Globus pallidus (tissue), 1 donor: ENCODE results near the gene CCDC12.

Experiments
- DNase-seq: peaks from one replicate; pipeline ENCODE4 v3.0.0-alpha.2; 2015; ENCODE audit warnings: low spot score

CCDC12 gene

DNA sequence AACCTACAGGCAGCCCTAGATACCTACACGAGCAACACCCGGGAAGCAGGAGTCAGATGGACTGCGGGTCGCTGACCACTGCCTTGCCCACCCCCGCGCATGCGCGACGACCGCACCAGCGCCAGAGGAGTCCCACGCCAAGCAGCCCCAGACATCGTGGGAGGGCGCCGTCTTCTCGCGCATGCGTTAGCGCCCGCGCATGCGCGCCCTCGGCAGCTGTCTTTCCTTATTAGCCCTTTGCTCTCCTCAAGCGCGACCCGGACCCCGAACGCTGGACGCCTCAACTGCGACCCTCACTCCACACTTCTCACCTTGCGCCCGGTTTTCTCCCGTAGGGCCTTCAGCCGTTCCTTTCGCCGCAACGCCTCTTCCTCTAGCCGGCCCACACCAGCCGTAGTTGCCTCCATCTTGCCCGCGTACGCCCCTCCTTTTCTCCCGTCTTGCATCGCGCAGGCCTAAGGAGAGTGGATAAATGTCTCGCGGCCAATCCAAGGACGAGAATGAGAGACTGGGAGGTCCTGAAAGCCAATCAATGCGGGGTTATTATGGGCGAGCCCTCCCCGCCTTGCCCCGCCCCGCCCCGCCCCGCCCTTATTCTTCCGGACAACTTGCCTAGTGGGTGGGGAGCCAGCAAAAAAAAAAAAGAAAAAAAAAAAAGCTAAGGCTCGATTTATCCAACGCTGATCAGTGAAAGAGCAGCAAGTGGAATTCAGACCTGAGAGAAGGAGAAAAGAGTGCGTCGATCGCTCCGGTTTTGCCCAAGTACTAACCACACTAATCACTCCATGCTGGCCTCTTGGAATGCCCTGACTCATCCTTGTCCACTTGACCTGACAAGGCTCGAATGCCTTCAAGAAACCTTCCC, at the start of gene CCDC12:
Gene CCDC12 (minus strand): TSS at position 420 of the 865 bp plus-strand sequence. CDS start 13 bp downstream, at position 407.
- DNase-seq, result peak; percentile 98

DNA sequence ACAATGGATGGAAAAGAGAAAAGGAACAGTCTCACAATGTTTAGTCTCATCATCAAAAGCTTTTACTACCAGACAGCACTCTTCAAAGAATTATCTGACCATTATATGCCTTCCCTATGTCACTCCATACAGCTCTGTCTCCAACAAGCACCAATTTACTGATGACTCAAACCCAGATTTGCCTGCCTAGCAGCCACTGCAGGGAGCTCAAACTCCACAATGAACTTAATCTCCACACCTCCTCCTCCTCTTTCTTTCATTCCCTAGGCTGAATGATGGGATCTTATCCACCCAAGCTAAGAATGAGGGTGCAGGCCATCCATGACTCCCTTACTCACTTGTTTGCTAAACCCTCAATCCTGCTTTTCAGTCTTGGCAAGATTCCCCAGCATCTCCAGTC, 48.4 kb upstream of the CCDC12 start:
- DNase-seq, result no peak

DNA sequence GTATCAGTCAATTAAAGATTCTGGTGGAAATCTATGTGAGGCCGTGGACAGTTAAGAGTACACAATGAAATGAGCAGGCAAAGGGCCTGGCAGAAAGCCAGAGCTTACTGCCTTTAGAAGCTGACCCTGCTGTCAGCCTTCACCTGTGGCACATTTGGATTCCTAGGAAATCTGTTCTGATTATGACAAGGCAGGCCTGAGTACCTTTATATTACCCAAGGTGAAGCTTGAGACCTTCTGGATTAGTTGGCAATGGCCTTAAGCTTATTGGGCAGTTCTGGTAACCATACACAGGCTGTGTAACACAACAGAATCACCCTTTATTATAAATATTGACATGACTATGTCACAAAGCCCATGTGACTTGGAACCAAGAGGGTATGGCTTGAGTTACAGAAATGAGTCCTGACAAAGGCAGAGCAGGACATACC, 46.1 kb upstream of the CCDC12 start:
- no peak for DNase-seq

DNA sequence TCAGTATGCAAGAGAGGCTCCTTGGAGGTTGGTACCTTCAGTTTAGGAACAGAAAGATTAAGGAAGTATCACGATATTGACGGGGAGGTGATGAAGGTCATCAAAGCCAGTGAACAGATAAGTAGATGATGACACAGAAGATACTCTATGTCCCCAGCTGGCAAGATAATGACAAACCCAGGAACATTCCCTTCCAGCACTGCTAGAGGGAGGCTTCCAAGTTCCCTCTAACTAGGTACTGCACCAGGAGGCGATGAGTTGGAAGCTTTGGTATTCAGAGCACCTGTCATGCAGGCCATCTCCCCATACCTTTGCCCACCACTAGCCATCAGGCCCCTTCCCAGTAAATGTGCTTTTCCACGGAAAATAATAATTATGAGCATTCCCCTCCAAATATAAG, 43.8 kb upstream of the CCDC12 start:
- DNase-seq, result no peak

DNA sequence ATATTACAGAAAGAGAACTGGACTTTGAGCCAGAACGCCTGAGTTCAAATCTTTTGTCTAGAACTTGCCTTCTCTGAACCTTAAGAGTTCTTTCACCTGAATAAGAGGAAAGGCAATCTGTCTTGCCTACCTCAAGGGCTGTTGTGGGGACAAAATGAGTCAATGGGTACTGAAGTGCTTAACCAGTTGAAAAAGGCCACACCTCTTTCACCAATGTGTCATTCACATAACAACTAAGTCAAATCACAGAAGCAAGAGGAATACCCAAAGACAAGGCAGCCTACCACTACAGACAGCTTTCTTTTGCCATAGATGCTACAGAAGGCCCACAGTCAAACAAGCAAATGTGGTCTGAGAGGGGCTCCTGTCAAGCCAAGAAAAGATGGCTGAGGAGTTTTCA, 42.7 kb upstream of the CCDC12 start:
- no peak for DNase-seq

DNA sequence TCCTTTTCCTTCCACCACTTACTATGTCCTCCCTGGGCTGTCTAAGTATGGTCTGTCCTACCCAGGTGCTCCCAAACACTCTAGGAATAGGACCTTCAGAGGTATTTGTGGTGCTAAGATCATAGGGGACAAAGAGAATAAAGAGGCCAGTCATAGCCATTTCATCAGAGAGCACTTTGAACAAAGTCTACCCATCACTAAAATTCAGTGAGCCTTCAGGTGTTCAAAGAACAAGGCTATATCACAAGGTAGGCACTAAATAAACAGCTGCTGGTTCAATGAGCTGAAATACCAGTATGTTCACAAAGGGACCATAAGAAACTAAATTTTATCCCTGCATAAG, 41.7 kb upstream of the CCDC12 start:
- DNase-seq, result no peak

DNA sequence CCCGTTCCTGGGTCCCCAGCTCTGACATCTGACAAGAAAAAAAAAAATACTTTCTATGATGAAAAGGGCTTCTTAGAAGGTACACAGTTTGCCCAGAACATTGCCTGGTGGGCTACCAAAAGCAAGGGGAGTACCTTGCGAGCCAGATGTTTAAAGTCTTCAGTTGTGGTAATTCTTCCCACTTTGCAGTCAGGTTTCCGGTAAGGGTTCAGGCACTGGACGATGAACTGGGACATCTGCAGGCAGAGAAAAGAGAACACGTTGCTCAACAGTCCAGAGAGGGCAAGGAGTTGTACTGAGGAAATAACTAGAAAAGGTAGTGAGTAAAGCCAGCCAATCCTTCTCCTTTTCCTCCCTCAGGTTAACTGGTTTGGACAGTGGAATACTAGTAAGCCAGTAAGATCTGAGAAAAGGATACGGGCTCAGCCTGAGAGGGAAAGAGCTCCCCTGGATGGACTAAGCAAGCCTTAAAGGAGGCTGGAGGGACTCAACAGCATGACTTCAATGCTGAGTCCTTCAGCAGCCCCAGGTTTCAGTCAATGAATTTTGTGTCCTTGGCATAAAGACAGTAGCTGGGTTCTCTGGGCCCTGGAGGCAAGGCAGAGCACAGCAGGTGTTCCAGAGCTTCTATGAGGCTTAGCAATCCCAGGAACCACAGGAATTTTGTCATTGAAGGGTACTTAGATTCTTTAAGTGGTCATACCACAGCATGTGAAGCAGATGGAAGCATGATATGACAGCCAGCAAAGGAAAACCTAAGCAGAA, 41.1 kb upstream of the CCDC12 start:
- DNase-seq, result no peak

DNA sequence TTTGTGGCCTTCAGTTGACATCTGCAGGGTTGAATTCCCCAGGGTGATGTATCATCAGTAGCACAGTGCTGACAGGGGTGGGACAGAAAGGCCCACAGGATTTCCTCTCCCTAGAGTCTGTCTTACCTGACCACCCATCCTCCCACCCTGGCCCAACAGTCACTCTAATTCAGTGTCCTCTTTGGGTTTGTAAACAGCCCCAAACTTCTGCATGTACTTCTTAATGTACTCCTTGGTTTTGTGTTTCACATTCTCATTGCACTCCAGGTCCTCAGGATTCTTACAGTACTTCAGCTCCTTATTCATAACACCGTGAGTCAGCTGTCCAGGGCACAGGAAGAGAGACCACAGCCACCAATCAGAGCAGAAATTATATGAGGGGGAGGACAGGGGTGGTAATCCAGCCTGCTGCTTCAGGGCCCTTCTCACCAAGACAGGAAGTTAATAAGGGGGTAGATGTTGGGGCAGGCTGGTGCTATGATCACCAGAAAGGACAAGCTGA, 40.4 kb upstream of the CCDC12 start:
- DNase-seq, result no peak

DNA sequence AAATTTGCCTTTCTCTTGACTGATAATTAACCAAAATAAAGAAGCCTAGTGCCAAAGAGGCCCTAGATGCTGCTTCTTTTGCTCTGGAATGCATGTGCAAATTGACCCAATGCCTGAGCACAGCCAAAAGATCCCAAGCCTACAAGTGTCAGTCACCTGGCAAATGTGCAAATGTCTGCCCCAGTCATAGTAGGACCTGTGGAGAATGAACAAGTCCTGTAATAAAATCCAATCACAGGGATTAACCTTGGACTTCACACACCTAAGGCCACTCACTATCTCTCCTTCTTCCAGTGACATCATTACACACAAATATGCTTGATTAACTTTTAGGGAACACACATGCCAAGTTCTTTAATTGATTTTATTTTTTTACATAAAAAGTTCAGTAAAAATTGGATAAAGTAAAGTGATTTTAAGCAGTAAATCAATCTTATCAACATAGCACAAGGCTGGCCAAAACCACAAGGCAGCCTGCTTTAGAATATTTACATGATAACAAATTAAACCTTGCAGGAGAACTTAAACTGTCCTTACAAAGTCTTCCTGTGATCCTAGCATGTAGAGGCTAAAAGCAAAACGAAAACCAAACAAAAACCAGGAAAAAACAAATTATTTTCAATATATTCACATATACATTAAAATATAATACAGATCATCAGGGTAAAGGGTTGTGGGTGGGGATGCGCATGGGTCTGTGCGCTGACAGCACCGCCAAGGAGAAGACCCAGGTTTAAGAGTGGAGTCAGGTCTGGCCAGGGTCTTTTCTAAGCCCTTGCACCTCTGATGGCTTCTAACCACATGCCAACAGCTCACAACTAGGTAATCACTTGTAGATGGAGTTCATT, 39.8 kb upstream of the CCDC12 start:
- no peak for DNase-seq

DNA sequence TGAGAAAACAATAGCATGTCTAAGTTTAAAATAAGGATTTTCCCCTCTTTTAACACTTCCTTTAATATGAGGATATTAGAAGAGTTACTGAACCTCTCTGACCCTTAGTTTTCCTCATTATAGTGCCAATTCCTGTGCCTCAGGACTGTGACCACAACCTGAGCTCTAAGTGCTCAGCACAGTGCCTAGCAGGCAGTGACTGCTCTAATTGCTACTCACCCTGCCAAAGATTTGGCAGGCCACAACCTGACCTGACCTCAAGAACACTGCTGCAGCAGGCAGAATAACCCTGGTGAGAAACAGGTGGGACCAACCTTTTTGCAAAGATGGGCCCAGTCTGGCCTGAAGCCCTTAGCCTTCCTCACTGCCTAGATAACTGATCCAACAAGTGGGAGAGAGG, 38.6 kb upstream of the CCDC12 start:
- DNase-seq, result no peak

DNA sequence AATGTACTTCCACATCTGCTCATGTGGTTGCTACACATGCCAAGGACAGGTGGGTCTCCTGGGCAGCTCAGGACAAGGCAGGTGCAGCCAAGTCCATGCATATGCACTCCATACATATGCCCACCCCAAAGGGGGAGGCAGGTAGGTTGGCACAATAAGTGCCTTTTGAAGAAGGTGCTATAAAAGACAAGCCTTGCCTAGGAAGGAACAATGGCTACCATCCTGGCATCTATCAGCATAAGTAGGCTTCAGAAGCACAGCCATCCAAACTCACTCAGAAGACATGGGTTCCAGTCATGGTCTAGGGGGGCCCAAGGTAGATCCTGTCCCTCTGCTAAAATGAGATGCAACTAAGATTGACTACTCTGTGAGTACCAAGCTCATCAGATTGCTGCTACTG, 37.5 kb upstream of the CCDC12 start:
- DNase-seq, result no peak

DNA sequence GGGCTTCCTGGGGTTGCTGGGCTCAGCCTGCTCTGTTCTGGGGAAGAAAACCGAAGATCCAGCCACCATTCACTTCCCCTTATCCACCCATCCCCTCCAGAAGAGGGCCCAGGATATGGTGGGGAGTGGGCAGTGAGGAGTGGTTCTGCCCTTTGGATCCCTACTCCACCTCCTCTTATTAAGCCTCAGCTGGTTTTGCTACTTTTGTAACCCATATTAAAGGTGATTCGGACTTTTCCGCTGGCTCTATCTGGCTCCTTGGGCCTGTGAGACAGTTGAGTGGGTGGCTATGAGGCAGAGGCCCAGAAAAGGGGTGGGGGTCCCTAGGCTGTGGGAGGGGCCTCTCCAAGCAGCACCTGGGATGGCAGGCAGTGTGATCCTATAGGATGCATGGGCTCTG, 36.7 kb upstream of the CCDC12 start:
- DNase-seq, result no peak

DNA sequence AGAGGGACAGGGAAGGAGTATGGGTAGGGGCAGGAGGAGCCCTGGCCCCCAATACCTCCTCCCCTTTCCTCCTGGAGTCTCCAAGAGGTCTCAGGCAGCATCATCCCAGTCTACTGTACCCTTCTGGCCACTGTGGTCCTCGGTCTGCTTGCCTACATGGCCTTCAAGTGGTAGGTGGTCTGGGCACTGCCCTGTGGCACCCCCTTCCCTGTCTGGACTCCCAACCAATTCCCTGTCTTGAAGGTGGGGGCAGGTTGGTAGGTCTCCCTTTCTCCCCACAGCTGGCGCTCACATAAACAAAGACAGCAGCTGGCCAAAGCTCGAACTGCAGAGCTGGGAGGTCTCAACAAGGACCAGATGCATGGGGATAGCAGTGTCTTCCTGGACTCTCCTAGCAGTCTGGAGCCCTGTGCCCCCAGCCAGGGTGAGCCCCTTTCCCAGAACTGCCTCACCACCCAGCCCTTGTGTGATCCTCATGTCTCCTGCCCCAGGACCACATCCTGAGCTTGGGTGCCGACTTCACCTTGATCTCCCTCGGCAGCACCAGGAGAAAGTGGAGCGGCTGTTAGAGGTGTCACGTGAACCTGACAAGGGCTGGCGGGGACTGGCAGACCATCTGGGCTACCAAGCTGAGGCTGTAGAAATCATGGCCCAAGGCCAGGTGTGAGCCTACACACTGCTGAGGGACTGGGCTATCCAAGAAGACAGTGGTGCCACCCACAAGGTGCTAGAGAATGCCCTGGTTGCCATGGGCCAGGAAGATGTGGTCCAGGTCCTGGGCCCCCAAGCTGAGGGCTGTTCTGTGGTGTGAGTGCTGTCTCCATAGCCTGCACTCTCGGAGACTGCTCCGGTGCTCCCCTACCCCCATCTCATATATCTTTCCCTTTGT, 36.0 kb upstream of the CCDC12 start:
- no peak for DNase-seq

DNA sequence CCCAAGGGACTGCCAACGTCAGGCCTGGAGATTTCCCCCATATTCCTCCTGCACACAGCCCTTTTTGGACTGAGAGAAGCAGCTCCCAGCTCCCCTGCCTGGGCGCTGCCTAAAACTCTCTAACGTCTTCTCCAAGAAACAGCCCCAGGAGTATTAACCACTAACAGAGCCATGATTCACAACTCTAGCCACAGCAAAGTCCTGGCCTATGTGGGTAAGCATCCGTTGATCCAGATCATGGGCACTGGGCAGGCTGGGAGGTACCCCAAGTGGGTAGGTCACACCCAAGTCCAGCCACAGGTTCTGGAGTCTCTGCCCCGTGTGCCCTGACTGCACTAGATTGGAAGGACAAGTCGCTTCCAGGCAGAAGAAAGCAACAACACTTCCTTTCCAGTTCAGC, 34.8 kb upstream of the CCDC12 start:
- no peak for DNase-seq

DNA sequence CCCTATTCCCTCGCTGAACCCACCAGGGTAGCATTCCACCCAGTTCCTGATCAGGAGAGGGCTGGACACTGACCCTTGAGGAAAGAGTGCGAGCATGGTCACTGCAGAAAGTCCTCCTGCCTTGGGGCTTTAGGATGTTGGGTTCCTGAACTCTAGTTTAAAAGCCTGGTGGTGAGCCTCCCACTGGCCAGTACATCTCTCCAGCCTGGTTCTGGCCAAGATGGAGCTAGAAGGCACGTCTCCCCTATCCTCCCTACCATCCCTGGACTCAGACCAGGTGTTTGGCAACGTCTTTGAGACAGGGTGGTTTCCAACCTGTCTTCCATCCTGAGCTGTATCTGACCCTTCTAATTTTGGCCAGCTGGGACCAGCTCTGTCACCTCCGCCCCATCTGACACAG, 34.4 kb upstream of the CCDC12 start:
- DNase-seq, result no peak

DNA sequence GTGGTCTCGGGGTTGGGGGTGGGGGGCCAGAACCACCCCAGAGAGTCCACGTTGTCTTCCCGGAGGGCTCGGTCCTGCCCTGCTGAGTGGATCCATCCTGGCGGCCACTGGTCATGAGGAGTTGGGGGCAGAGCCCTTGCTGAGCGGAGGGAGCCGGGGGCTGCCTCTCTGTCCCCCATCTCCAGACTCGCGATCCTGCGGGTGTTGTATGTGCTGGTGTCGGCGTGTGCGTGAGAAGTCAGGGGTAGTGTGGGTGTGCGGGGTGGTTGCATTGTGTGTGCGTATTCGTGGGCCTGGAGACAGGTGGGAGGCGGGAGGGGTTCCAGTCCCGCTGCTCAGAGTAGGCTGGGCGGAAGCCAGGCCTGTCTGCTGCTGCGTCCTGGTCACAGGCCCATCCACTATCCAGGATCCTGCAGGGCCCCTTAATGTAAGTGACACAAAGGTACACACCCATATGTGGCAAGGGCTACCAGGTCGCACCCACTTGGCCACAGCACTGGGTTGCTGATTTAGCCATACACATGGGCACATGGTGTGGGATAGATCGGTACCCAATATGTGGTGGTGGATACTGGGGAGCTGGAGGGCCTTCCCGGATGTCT, 33.7 kb upstream of the CCDC12 start:
- no peak for DNase-seq

DNA sequence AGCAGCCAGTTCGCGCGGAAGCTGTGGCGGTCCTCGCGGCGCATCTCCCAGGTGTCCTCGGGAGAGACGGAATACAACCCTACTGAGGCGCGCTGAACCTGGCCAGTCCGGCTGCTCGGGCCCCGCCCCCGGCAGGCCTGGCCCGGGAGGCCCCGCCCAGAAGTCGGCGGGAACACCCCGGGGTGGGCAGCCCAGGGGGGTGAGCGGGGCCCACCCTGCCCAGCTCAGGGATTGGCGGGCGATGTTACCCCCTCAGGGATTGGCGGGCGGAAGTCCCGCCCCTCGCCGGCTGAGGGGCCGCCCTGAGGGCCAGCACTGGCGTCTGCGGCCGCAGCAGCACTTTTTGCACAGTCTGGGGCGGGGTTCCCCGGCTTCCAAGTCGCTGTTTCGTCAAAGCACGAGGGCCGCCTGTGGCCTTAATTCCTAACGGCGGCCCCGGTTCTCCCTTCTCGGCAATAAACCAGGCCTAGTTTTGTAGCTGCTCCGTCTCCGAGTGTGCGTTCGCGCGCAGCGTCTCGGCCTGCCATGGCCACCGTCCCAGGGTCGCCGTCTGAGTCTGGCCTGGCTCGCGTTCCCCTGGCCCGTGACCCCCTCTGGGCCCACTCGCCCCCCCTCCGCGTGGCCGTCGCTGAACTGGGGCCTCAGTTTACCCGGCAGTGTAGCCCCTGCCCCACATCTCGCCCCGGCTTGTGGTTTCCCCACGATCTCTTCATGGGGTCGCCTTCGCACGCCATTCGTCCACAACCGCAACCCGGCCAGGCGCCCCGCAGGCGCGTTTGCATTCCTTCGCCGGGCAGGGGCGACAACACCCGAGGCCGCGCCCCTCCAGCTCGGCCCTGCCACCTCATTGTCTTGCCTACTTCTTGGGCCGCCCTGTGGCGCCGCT, 32.9 kb upstream of the CCDC12 start:
- peak; percentile 90 for DNase-seq

DNA sequence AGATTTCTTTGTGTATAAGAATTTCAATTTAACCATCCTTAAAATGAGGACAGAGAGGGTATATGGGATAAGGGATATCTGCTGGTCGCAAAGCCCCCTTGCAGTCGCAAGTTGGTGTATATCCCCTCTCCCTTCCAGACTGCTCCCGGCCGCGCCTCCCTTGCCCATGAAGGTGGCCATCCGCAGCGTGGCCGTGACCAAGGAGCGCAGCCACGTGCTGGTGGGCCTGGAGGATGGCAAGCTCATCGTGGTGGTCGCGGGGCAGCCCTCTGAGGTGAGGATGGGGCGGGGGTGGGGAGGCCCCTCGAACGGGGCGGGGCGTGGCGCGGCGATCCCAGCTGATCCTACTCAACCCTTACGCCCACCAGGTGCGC, 32.3 kb upstream of the CCDC12 start:
- no peak for DNase-seq

DNA sequence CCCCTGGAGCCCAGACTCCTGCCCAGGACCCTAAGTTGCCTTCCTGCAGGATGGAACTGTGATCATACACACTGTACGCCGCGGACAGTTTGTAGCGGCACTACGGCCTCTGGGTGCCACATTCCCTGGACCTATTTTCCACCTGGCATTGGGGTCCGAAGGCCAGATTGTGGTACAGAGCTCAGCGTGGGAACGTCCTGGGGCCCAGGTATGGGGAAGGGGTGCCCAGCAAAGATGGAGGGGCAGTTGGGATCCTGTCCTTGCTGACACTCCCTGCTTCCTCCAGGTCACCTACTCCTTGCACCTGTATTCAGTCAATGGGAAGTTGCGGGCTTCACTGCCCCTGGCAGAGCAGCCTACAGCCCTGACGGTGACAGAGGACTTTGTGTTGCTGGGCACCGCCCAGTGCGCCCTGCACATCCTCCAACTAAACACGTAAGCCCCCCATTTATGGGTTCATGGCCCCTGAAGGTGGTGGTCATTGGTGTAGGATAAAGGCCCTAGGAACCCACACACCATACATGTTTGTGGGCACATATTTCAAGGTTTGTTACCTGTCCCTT, 31.8 kb upstream of the CCDC12 start:
- DNase-seq, result no peak
